OCI-LY1 (cell line): Measurements from ENCODE around the gene OLFM1.

Experiments
- EZH2 ChIP-seq: fragments of 200-600 bp; sonication (generic), shearing (Covaris generic); IDR thresholded peaks from 2 replicates; pipeline ENCODE4 v1.8.0; 2017; ENCODE audit warnings: borderline replicate concordance, mixed run types, mild to moderate bottlenecking, antibody characterized with exemption, low read length, moderate library complexity, mixed read lengths
- TF ChIP-seq, protein P1 (sequence below): fragments of 200-600 bp; sonication (generic), shearing (Covaris generic); IDR thresholded peaks from 2 replicates; pipeline ENCODE4 v1.5.1; 2017; ENCODE audit warnings: mild to moderate bottlenecking, antibody characterized with exemption, low read length, moderate library complexity, mixed read lengths

DNA sequence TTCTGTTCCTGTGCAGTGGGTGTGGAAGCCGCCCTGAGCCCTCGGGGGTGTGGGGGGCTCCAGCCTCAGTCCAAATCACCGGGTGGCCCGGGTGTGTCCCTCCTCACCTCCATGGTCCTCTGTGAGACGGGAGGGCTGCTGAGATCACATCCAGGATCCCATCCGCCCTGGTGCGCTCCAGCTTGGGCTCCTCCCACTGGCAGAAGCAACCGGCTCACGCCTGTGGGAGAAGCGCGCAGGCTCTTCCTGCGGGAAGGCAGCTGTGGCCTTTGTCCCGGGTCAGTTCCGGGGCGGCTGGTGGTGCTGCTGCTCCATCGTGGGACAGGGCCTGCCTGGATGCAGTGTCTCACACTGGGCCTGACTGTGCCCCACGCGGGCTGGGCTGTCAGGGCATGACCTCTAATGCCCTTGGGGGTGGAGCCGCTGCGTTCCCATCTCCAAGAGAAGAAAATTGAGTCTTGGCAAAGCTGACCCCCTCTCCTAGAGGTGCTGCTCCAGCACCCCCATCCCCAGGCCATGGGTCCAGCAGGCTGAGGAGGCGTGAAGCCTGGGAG lies 18.5 kb downstream of the OLFM1 start:
- TF ChIP-seq, protein P1, sequence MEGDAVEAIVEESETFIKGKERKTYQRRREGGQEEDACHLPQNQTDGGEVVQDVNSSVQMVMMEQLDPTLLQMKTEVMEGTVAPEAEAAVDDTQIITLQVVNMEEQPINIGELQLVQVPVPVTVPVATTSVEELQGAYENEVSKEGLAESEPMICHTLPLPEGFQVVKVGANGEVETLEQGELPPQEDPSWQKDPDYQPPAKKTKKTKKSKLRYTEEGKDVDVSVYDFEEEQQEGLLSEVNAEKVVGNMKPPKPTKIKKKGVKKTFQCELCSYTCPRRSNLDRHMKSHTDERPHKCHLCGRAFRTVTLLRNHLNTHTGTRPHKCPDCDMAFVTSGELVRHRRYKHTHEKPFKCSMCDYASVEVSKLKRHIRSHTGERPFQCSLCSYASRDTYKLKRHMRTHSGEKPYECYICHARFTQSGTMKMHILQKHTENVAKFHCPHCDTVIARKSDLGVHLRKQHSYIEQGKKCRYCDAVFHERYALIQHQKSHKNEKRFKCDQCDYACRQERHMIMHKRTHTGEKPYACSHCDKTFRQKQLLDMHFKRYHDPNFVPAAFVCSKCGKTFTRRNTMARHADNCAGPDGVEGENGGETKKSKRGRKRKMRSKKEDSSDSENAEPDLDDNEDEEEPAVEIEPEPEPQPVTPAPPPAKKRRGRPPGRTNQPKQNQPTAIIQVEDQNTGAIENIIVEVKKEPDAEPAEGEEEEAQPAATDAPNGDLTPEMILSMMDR = no peak
- no peak for TF ChIP-seq EZH2
